ENCODE measurements around the gene ZNF407.

The ZNF407 gene

GRCh38 chr18:74897971-74898657, 300.4 kb downstream of the ZNF407 start:
- DNase-seq: no peak

GRCh38 chr18:74898965-74899364, 301.3 kb downstream of the ZNF407 start:
- DNase-seq: no peak

- DNase-seq: no peak
Observed at GRCh38 chr18:74899554-74899953, 301.9 kb downstream of the ZNF407 start.

- no peak for DNase-seq
Observed at GRCh38 chr18:74901362-74902146, 303.9 kb downstream of the ZNF407 start.

- no peak for DNase-seq
Observed at GRCh38 chr18:74902147-74902455, 304.4 kb downstream of the ZNF407 start.

- DNase-seq: no peak
Observed at GRCh38 chr18:74905247-74905646, 307.6 kb downstream of the ZNF407 start.

- no peak for DNase-seq
Observed at GRCh38 chr18:74906184-74906583, 308.5 kb downstream of the ZNF407 start.

GRCh38 chr18:74914052-74914591, 316.5 kb downstream of the ZNF407 start:
- no peak for DNase-seq

- no peak for DNase-seq
Observed at GRCh38 chr18:74914648-74915047, 317.0 kb downstream of the ZNF407 start.

- DNase-seq: no peak
Observed at GRCh38 chr18:74916773-74917393, 319.2 kb downstream of the ZNF407 start.

- no peak for DNase-seq
Observed at GRCh38 chr18:74918276-74918790, 320.7 kb downstream of the ZNF407 start.

GRCh38 chr18:74921057-74921820, 323.6 kb downstream of the ZNF407 start:
- DNase-seq: no peak

- no peak for DNase-seq
Observed at GRCh38 chr18:74926051-74926450, 328.4 kb downstream of the ZNF407 start.

- DNase-seq: no peak
Observed at GRCh38 chr18:74928194-74928968, 330.7 kb downstream of the ZNF407 start.

GRCh38 chr18:74929110-74929509, 331.4 kb downstream of the ZNF407 start:
- DNase-seq: no peak

GRCh38 chr18:74930616-74931015, 332.9 kb downstream of the ZNF407 start:
- no peak for DNase-seq

- no peak for DNase-seq
Observed at GRCh38 chr18:74933930-74934329, 336.3 kb downstream of the ZNF407 start.

GRCh38 chr18:74935434-74935833, 337.8 kb downstream of the ZNF407 start:
- DNase-seq: no peak

GRCh38 chr18:74936343-74936742, 338.7 kb downstream of the ZNF407 start:
- no peak for DNase-seq

GRCh38 chr18:74937291-74937690, 339.6 kb downstream of the ZNF407 start:
- no peak for DNase-seq

- DNase-seq: no peak
Observed at GRCh38 chr18:74940856-74941255, 343.2 kb downstream of the ZNF407 start.

- DNase-seq: no peak
Observed at GRCh38 chr18:74942319-74942910, 344.7 kb downstream of the ZNF407 start.

Data from NCI-H1694 treated with DMSO at 0.1 percent for 48 hours (cell line).